Activated CD8-positive, alpha-beta T cell treated with anti-CD3 and anti-CD28 coated beads, Interleukin-2, amount 10 ng/mL, durations not matched to agents 7 days and 5 days (primary cell): ENCODE results near the gene IKZF2. TPM values are rescaled to one million over a fixed set of nuclear protein-coding genes. Genes with fewer than 3 reads are reported as not detected.

Source experiments
- ATAC-seq: fragments of 150-1000 bp; cut with Tn5 transposase; one replicate; pipeline ENCODE4 v1.10.0; 2021; ENCODE audit warnings: moderate library complexity
- CTCF ChIA-PET: fragments of 350-600 bp; sonication (Branson Sonifier 250); formaldehyde crosslinking; loops from one replicate; lab custom pipeline; 2021; ENCODE audit warnings: antibody characterized with exemption; lab: Charles Lee
- POLR2A ChIA-PET: fragments of 350-600 bp; sonication (Branson Sonifier 250); formaldehyde crosslinking; loops from one replicate; lab custom pipeline; 2021; ENCODE audit warnings: antibody characterized with exemption; lab: Charles Lee
- DNase-seq: peaks from one replicate; pipeline ENCODE4 v3.0.0-alpha.2; 2020
- H3K27ac Mint-ChIP-seq: one replicate; pipeline ENCODE4 v1.8.0; 2021; ENCODE audit warnings: mild to moderate bottlenecking, mixed read lengths
- H3K27me3 Mint-ChIP-seq: one replicate; pipeline ENCODE4 v1.8.0; 2021; ENCODE audit warnings: low read depth, mixed read lengths
- H3K36me3 Mint-ChIP-seq: one replicate; pipeline ENCODE4 v1.8.0; 2021; ENCODE audit warnings: low read depth, mixed read lengths
- H3K4me1 Mint-ChIP-seq: one replicate; pipeline ENCODE4 v1.8.0; 2021; ENCODE audit warnings: low read depth, mixed read lengths
- H3K4me3 Mint-ChIP-seq: one replicate; pipeline ENCODE4 v1.8.0; 2021; ENCODE audit warnings: mild to moderate bottlenecking, mixed read lengths
- H3K9me3 Mint-ChIP-seq: one replicate; pipeline ENCODE4 v1.8.0; 2022; ENCODE audit warnings: mixed read lengths; ENCODE audit not compliant: insufficient read depth
- total RNA-seq, 2 experiments: library from RNA; stranded (reverse); gene quantifications; one replicate each; pipeline ENCODE4 v1.2.3, GENCODE V29; 2021

The IKZF2 gene
- 10 to 100 TPM; 29.7 to 30.8 TPM for total RNA-seq

DNA sequence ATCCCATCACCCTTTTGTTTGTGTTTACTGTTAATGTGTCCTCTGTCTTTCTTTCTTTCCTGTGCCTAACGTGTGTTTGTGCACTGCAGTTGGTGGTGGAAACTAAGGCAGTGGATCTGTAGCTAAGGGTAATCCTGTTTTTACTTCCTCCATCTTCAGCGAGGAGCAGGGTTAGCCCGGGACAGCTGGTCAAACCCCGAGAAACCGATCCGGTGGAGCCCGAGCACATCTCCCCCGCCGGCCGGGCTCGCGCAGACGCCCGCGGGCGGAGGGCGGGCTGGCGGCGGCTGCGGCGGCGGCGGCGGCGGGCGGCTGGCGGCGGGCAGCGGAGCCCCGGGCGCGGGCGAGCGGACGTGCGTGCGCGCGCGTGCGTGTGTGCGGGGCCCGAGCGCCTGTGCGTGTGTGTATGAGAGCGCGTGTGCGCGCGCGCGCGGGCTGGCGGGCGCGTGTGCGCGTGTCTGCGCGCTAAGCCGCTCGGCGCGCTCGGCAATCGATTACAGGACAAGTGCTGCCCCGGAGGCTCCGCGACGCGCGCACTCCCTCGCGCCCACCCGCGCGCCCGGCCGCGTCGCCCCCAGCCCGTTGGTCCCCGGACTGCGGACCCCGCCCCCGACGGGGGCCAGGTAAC, at the start of gene IKZF2:
Gene IKZF2 (minus strand): TSS at position 176 of the 628 bp plus-strand sequence. CDS start 2,983 bp downstream, outside the sequence.
- H3K27me3 Mint-ChIP-seq = peaks cover 7% of the 10 kb centered on the region
- peaks cover 13% of the 10 kb centered on the region for H3K36me3 Mint-ChIP-seq
- peak within 1 kb of the TSS; percentile 95 for H3K27ac Mint-ChIP-seq
- DNase-seq (peak; percentile 80), ATAC-seq (peak; percentile 86)
- POLR2A ChIA-PET = interaction anchor here (1.3 to 2.3 kb wide), 3 partner anchors 48 to 87 kb away, joined by 3 to 5 read pairs (median 4); no protein-coding TSS in a partner anchor
- peaks cover 40% of the 10 kb centered on the region for H3K4me1 Mint-ChIP-seq
- CTCF ChIA-PET = interaction anchor here (1.1 to 3.5 kb wide), 7 partner anchors 30 to 374 kb away, joined by 3 to 17 read pairs (median 3); no protein-coding TSS in a partner anchor
- H3K4me3 Mint-ChIP-seq = peak within 1 kb of the TSS; percentile 93
- no peaks in the 10 kb centered on the region for H3K9me3 Mint-ChIP-seq

DNA sequence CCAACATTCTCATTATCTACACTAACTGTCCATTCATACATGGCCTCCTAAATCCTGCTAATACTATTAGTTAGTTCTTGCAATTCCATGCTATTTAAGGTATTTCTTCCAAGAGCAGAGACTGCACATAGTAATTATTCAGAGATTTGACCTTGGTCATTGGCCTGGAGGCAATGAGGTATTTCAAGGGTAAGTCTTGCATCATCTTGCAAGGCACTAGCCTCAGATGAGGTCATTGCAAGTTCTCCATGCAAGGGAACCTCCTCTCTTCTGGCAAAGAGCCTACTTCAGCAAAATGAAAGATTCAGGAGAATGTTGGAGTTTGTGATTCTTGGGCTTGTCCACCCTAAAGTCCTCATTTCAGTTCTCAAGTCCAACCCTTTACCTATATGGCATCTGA, 48.5 kb upstream of the IKZF2 start:
- no peaks in the 10 kb centered on the region for H3K9me3 Mint-ChIP-seq

DNA sequence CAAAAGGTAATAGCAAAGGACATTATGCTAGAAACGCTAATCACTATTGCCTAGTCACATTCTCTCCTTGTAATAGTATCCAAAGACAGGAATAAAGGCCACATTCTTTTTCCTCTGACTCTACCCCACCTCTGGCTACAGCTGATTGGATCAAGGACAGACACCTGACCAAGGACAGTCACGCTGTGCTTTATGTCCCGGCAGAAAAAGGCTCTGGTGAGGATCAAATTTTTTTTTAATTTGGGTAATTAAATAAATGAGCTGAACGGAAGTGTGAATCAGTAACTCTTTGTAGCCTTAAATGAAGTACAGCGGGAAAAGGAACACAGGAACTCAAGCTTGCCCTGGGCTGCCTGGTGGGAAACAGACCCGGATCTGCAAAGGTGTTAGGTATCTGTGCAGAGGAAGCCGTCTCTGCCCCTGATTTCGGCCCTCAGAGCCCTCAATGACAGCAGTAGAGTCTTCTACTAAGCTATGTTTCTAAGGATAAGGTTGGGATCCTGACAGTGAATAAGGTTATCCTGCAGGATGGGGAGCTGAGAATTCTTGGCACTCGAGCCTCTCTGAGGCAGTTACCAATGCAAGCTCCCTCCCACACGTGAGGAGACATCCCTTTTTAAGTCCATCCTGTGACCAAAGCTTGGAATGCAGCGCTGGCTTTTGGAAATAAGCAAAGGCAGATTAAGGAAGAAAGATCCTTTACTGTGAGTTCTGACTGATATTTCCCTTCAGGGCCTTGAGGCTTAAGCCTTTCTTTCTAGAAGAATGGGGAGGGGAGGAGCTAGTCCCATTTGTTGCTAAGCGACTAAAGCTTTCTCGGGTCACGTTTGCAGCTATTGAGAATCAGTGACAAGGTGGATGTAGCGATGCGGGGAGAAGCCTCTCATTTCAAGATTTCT, 37.8 kb upstream of the IKZF2 start:
- H3K9me3 Mint-ChIP-seq = no peaks in the 10 kb centered on the region
- ChIA-PET CTCF (no interaction called here), POLR2A (no interaction called here)
- no peak for DNase-seq
- H3K27me3 Mint-ChIP-seq = no peaks in the 10 kb centered on the region
- H3K4me3 Mint-ChIP-seq = no peak overlapping the region
- H3K36me3 Mint-ChIP-seq = no peaks in the 10 kb centered on the region
- H3K27ac Mint-ChIP-seq = no peak overlapping the region
- no peaks in the 10 kb centered on the region for H3K4me1 Mint-ChIP-seq
- ATAC-seq = no peak

More for the DNA sequence above, 48.5 kb upstream of the IKZF2 start:
- Mint-ChIP-seq H3K4me3 (no peak overlapping the region), H3K4me1 (no peaks in the 10 kb centered on the region), H3K27ac (no peak overlapping the region), H3K36me3 (no peaks in the 10 kb centered on the region), H3K27me3 (no peaks in the 10 kb centered on the region)
- ATAC-seq (no peak), DNase-seq (no peak)
- CTCF ChIA-PET = no interaction called here
- POLR2A ChIA-PET = no interaction called here

DNA sequence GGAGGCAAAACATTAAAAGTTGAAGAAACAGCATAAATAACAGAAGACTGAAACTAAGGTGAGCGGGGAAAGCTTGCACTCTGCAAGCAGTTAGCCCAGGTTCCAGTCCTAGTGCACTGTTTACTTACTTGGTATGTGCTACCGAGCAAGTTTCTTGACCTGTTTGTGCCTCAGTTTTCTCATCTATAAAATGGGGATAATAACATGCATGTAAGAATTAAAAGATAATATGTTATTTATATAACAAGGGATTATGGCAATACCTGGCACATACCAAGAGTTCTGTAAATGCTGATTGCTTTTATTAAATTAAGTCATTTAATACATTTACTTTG, 37.1 kb upstream of the IKZF2 start:
- POLR2A ChIA-PET = no interaction called here
- no peak overlapping the region for H3K27ac Mint-ChIP-seq
- CTCF ChIA-PET = no interaction called here
- DNase-seq (no peak), ATAC-seq (no peak)
- H3K36me3 Mint-ChIP-seq = no peaks in the 10 kb centered on the region
- no peaks in the 10 kb centered on the region for H3K9me3 Mint-ChIP-seq
- no peaks in the 10 kb centered on the region for H3K27me3 Mint-ChIP-seq
- H3K4me1 Mint-ChIP-seq = no peaks in the 10 kb centered on the region
- H3K4me3 Mint-ChIP-seq = no peak overlapping the region

DNA sequence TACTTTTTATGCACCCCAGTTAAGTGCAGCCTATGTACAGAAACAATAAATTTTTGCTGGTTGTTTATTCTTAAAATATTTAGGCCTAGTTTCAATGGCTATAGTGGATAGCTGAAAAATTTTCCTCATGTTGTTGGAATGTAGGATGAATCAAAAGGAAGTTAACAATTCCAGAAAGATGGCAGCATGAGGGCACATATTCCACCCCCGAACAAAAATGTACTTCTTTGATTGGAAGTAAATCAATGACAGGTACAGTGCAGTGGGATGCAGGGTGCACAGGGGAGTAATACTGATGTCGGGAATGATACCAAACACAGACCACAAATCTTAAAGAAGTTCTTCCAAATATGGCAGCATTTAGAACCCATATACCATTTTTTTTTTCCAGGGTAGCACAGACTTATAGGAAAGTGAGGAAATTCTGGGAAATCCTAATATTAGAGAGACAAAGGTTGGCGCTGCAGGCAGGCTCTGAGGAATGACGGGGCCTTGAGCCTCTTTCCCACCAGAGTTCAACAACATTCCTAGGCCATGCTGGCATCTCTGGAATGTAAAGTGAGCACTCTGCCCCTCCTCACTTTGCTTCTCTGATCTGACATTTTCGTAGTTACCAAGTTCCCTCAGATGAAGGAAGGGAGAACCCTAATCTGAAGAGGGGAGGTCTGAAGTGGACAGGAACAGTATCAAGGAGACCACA, 36.6 kb upstream of the IKZF2 start:
- DNase-seq (no peak), ATAC-seq (no peak)
- no peak overlapping the region for H3K27ac Mint-ChIP-seq
- ChIA-PET POLR2A (no interaction called here), CTCF (no interaction called here)
- no peaks in the 10 kb centered on the region for H3K36me3 Mint-ChIP-seq
- H3K4me1 Mint-ChIP-seq = no peaks in the 10 kb centered on the region
- H3K4me3 Mint-ChIP-seq = no peak overlapping the region
- H3K27me3 Mint-ChIP-seq = no peaks in the 10 kb centered on the region
- no peaks in the 10 kb centered on the region for H3K9me3 Mint-ChIP-seq

DNA sequence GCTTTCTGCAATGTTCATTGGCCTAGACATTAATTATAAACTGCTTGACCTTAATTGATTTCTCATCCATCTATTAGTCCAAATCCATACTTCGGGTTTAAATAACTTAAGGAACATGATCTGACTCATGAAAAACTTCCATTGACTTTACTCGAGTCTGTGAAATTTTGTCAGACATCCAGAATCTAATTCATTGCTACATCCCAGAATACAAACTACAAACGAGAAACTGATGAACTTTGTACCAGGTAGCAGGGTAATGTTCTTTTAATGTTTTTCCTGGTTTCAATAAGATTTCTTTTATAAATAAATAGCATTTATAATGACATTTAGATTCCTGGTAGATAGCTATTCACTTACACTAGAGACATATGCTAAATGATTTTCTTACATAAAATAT, 36.0 kb upstream of the IKZF2 start:
- Mint-ChIP-seq H3K27ac (no peak overlapping the region), H3K9me3 (no peaks in the 10 kb centered on the region), H3K27me3 (no peaks in the 10 kb centered on the region), H3K4me3 (no peak overlapping the region), H3K4me1 (no peaks in the 10 kb centered on the region), H3K36me3 (no peaks in the 10 kb centered on the region)
- CTCF ChIA-PET = no interaction called here
- POLR2A ChIA-PET = no interaction called here
- DNase-seq (no peak), ATAC-seq (no peak)

DNA sequence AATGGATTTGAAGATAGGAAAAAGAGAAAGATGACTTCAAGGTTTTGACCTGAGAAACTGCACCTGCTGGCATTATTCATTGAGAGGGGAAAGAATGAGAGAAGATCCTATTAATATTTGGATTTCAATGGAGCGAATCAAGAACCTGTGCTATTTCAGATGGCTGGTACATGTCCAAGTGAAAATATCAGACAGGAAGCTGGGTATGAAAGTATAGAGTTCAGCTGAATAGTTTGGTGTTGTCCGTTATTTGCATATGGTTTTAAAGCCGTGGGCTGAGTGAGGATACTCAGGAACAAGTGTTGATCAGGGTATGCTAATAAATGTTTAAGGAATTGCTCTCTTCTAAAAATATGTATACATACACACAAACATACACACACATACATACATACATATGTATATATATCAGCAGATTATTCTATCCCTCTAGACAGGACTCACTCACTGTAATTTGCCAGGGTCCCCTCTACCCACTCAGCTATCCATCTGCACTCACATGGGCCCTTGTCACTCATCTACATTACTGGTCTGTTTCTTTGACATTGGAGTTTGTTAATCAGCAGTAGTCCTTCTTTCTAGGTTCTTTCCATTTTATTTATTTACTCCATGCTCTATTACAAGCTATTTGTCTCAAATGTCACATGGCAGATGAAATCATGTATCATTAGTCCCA, 33.9 kb upstream of the IKZF2 start:
- ATAC-seq = no peak
- no peak overlapping the region for H3K27ac Mint-ChIP-seq
- H3K4me3 Mint-ChIP-seq = no peak overlapping the region
- DNase-seq = no peak
- H3K4me1 Mint-ChIP-seq = no peaks in the 10 kb centered on the region
- H3K27me3 Mint-ChIP-seq = no peaks in the 10 kb centered on the region
- ChIA-PET CTCF (no interaction called here), POLR2A (no interaction called here)
- no peaks in the 10 kb centered on the region for H3K36me3 Mint-ChIP-seq
- H3K9me3 Mint-ChIP-seq = no peaks in the 10 kb centered on the region

DNA sequence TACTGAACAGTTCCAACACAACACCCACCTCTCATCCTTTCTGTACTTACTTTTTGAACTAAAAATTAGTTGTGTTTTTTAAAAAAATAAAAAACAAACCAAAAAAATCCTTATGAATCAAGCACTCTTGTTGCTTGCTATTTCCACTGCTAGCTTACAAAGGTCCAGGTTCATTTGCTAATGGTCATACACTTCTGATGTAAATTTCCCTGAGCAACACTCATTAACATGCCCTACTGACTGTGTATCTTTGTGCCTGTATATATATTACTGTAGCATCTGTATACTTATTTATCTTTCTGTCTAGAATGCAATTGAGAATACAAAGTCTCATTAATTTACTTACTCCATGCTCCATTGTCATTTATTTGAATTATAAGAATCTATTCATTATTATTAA, 30.3 kb upstream of the IKZF2 start:
- DNase-seq = no peak
- POLR2A ChIA-PET = no interaction called here
- Mint-ChIP-seq H3K9me3 (no peaks in the 10 kb centered on the region), H3K27me3 (no peaks in the 10 kb centered on the region), H3K27ac (no peak overlapping the region), H3K36me3 (no peaks in the 10 kb centered on the region), H3K4me3 (no peak overlapping the region), H3K4me1 (no peaks in the 10 kb centered on the region)
- ATAC-seq = no peak
- CTCF ChIA-PET = no interaction called here

DNA sequence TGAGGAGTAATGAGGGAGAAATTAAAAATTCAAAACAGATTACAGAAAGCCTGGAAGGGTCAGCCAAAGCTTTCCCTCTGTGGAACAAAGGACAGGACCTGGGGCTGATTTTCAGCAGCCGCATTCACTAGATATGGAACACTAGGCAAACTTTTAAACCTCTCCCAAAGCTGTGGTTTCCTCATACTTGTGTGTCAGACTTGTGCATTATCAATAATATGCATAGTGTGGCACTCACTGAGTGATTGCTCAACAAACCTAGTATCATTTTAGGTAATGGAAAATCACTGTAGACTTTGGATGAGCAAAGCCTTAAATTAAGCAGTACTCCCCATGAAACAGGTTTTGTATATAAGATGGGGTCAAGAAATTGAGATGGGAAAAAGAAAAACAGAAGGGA, 26.3 kb upstream of the IKZF2 start:
- Mint-ChIP-seq H3K27ac (no peak overlapping the region), H3K36me3 (no peaks in the 10 kb centered on the region), H3K27me3 (no peaks in the 10 kb centered on the region), H3K4me3 (no peak overlapping the region), H3K4me1 (no peaks in the 10 kb centered on the region), H3K9me3 (no peaks in the 10 kb centered on the region)
- ATAC-seq (no peak), DNase-seq (no peak)
- ChIA-PET CTCF (no interaction called here), POLR2A (no interaction called here)

DNA sequence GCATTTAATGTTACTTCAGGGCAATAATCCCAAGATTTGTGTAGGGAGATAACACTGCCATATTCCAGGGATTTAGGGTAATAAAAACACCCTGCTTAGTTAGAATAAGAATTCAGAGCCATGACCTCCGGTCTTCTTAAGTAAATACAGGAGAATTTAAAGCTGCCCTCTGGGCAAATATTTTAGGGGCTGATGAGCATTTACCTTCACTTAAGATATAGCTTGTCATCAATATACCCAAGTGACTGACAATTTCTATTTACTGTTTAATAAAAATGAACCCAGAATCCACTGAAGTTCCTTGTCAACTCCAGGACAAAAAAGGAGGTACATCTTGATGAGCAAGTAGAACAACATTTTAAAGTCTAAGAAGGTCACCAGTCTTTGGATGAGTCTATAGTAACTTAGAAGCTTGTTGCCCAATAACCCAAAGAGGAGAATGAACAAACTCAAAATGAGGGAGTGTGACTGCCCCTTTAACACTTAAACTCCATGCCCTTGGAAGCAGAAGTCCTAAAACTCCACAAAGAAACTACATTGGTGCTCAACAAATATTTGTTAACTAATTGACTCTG, 24.3 kb upstream of the IKZF2 start:
- Mint-ChIP-seq H3K4me1 (no peaks in the 10 kb centered on the region), H3K36me3 (no peaks in the 10 kb centered on the region), H3K27ac (no peak overlapping the region), H3K9me3 (no peaks in the 10 kb centered on the region), H3K4me3 (no peak overlapping the region), H3K27me3 (no peaks in the 10 kb centered on the region)
- ChIA-PET CTCF (no interaction called here), POLR2A (no interaction called here)
- ATAC-seq (no peak), DNase-seq (no peak)

DNA sequence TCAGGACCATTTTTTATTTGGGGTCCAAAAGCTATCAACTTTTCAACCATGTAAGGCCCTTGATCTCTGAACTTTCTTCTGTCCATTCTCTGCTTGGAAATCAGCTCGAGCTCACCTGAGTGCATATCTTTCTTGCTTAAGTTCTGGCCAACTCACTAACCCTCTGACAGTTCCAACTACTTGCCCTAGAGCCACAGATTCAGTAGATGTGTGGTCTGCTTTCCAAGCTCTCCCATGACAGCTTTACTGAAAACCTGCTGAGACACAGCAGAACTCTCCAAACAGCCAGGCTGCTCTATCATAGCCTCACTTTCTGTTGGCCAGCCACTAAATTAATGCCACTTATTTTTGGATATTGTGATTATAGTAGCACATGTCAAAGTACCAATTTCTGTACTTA, 21.2 kb upstream of the IKZF2 start:
- ATAC-seq = no peak
- H3K4me3 Mint-ChIP-seq = no peak overlapping the region
- H3K27me3 Mint-ChIP-seq = no peaks in the 10 kb centered on the region
- no peaks in the 10 kb centered on the region for H3K36me3 Mint-ChIP-seq
- POLR2A ChIA-PET = no interaction called here
- H3K9me3 Mint-ChIP-seq = no peaks in the 10 kb centered on the region
- H3K4me1 Mint-ChIP-seq = no peaks in the 10 kb centered on the region
- no peak overlapping the region for H3K27ac Mint-ChIP-seq
- CTCF ChIA-PET = no interaction called here
- DNase-seq = no peak
